ENCODE results near the gene PIGB.
"Not testable (repeated sequence)": the region's sequence is repeated elsewhere in the genome, so short reads cannot be mapped to it uniquely, and the experiment has no call there.

PIGB gene

GRCh38 chr15:55302801-55303200 is 16.2 kb upstream of the PIGB start:
- DNase-seq, result not testable (repeated sequence)

DNA sequence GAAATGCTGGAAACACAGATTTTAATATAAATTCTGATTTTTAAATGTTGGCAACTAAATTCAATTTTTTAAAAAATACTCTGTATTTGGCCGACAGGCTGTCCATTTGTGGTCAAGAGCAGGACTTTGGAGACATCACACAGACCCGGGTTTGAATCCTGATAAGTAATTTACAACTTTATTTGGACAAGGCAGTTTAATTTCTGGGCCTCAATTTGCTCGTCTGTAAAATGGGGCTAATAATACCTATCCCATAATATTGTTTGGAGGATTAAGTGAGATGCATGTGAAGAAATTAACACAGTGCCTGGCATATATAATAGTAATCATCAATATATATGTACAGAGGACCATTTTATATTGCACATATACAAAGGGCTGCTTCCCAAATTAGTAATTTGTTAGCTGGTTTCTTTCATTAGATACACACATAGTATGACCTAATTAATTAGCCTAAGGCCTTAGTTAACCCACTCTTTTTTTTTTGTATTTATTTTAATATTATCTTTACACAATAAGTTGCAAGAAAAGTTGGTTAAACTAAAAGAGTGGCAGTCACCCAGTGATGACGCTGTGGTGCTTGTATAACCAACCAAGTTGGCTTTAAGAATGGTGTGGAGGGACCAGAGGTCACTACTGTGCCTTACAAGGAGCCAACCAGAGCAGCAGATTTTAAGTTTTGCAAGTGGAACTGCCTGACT is 665 bp downstream of the PIGB start:
- no peak for DNase-seq

DNA sequence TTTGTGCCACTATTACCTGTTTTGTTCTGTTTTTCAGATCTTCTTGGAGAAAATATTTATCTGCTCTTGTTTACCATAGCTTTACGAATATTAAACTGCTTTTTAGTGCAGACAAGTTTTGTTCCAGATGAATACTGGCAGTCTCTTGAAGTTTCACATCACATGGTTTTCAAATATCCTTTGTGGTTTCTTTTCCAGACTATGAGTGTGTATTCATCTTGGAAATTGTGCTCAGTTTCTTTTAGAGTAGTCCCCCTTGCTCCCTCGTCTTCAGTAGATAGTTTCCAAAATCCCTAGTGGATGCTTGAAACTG is 1.2 kb downstream of the PIGB start:
- no peak for DNase-seq

GRCh38 chr15:55320963-55321362 is 1.9 kb downstream of the PIGB start:
- DNase-seq, result no peak

GRCh38 chr15:55322467-55322866 is 3.4 kb downstream of the PIGB start:
- DNase-seq, result no peak

- no peak for DNase-seq
These were observed 8.4 kb downstream of the PIGB start for GRCh38 chr15:55327387-55327786.

DNA sequence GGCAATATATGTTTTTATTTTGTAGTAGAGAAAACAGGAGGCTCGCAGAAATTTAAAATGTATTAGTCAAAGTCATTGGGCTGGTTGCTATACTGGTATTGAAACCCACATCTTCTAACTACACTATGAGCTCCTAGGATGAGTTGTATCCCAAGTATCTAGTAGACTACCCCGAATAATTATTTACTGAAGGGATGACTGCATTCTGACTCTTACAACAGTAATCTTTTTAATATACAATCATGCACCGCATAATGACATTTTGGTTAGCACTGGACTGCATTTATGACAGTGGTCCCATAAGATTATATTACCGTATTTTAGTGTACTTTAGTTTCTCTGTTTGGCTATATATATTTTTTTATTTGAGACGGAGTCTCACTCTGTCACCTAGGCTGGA is 15.3 kb downstream of the PIGB start:
- no peak for DNase-seq

- DNase-seq, result no peak
These were observed 16.0 kb downstream of the PIGB start for GRCh38 chr15:55334997-55335396.

GRCh38 chr15:55337160-55337559 is 18.1 kb downstream of the PIGB start:
- no peak for DNase-seq

GRCh38 chr15:55343168-55343567 is 24.1 kb downstream of the PIGB start:
- no peak for DNase-seq

DNA sequence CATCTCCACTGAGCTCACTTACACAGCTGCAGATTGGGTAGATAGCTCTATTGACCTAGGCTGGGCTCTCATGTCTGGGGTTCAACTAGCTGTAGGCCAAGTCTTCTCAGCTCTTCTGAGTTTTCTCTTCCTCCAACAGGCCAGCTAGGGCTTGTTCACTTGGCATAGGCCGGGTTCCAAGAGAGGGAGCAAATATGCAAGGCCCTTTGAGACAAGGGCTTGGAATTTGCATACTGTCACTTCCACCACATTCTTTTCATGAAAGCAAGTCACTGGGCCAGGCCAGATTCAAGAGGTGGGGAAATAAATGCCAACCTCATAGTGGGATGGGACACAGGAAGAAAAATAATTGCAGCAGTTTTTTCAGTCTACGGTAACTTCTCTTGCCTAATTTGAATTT is 25.2 kb downstream of the PIGB start:
- no peak for DNase-seq

- DNase-seq, result no peak
These were observed 29.3 kb downstream of the PIGB start for GRCh38 chr15:55348281-55348778.

DNA sequence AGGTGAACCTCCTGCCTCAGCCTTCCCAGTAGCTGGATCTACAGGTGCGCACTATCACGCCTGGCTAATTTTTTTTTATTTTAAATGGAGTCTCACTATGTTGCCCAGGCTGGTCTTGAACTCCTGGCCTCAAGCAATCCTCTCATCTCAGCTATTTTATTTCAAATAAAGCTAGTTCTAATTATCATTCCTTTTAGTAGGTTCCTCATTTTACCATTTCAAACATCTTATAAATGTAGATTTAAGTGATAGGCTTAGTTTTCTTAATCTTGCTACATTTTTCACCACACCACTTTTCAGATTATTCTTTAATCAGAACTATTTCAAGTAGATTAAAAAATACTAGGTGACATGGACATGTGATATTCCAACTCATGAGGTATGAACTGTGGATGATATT is 30.3 kb downstream of the PIGB start:
- DNase-seq, result no peak

GRCh38 chr15:55353025-55353424 is 34.0 kb downstream of the PIGB start:
- DNase-seq, result no peak

DNA sequence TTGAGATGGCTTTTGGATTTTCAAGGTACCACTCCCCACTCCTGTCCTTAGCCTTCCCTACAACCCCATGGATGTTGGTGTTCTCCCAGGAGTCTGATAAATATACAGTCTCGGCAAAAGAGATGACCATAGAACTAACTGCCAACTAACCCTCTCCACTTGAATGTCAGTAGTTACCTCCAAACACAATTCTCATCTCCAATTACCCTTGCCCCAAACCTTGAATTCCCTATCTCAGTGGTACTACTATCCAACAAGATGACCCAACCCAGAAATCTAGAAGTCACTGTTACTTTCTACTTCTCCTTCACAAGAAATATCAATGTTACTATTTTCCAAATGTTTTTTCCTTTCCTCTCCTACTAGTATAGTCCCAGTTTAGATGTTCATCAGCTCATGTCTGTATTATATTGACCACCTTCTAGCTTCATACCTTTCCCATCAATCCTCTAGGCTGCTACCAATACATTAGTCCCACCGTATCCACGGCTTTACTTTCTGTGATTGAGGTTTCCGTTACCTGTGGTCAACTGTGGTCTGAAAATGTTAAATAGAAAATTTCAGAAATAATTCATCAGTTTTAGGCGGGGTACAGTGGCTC is 38.1 kb downstream of the PIGB start:
- DNase-seq, result no peak

DNA sequence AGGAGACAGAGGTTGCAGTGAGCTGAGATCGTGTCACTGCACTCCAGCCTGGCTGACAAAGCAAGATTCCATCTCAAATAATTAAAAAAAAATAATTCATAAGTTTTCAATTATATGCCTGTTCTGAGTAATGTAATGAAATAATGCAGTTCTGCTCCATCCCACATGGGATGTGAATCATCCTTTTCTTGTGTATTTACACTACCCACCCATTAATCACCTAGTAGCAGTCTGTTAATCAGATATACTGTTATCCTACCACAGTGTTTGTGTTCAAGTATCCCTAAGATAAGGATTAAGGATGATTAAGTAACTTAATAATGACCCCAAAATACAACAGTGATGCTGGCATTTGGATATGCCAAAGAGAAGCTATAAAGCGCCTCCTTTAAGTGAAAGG is 38.8 kb downstream of the PIGB start:
- DNase-seq, result no peak

- no peak for DNase-seq
These were observed 39.4 kb downstream of the PIGB start for GRCh38 chr15:55358471-55358870.

GRCh38 chr15:55360256-55360655 is 41.2 kb downstream of the PIGB start:
- DNase-seq, result no peak

- no peak for DNase-seq
These were observed 42.0 kb downstream of the PIGB start for GRCh38 chr15:55361048-55361447.

DNA sequence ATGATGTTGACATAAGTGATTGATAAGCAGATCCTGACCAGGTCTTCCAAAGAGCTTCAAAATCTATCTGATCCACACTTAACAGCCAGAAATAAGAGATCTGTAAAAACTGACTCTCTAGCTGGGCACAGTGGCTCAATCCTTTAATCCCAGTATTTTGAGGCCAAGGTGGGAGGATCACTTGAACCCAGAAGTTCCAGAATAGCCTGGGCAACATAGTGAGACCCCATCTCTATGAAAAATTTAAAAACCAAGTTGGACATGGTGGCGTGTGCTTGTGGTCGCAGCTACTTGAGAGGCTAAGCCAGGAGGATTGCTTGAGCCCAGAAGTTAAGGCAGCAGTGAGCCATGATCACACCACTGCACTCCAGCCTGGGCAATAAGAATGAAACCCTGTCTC is 43.6 kb downstream of the PIGB start:
- no peak for DNase-seq

DNA sequence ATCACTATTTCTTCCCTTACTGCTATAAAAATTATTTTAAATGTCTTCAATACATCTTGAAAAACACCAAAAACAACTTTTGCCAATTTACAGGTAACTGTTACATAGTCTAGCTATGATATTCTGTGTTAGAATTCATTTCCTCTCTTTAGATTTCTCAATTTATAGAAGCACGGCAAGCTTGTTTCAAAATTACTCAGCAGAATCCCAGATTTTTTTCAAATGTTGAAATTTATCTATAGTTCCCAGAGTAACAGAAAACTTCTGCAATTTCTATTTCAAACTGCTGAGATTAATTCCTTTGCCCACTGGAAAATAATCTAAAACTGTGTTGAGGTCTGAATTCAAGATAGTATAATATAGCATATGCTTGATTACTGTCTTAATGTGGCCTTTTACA is 48.0 kb downstream of the PIGB start:
- DNase-seq, result no peak

GRCh38 chr15:55372701-55373440 is 53.8 kb downstream of the PIGB start:
- DNase-seq, result no peak

- DNase-seq, result no peak
These were observed 60.1 kb downstream of the PIGB start for GRCh38 chr15:55379095-55379494.

GRCh38 chr15:55381595-55381994 is 62.6 kb downstream of the PIGB start:
- no peak for DNase-seq
